NCI-H128 (cell line): ENCODE data around the gene S100A16.
"Not testable (repeated sequence)": the region's sequence is repeated elsewhere in the genome, so short reads cannot be mapped to it uniquely, and the experiment has no call there.

Source experiments
- DNase-seq: peaks from one replicate; lab custom pipeline; 2025; ENCODE audit not compliant: unreplicated experiment; lab: John Stamatoyannopoulos, UW

S100A16 gene

DNA sequence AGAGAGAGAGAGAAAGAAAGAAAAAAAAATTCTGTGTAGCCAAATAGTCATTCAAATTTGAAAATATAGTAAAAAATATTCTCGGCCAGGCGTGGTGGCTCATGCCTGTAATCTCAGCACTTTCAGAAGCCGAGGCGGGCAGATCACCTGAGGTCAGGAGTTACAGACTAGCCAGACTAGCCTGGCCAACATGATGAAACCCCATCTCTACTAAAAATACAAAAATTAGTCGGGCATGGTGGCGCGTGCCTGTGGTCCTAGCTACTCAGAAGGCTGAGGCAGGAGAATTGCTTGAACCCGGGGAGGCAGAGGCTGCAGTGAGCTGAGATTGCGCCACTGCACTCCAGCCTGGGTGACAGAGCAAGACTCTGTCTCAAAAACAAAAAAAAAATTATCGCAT, 24.9 kb downstream of the S100A16 start:
- DNase-seq: not testable (repeated sequence)

- DNase-seq: no peak
These were observed 25.6 kb downstream of the S100A16 start for GRCh38 chr1:153587314-153587713.

GRCh38 chr1:153586347-153586746, 26.6 kb downstream of the S100A16 start:
- DNase-seq: no peak

DNA sequence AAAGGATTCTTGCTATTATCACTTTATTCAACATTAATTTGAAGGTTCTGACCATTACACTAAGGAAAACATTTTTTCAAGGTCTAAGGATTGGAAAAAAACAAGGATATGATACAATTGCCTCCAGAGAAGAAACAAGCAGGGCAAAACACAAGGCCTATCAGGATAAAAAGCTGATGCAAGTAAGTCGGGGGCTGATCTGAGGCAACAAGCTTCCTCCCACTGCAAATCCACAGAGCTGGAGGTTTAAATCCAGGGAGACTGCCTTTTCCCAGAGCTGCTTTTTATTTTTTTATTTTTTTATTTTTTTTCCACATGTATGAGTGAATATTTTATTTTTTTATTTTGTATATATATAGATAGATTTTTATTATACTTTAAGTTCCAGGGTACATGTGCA, 27.9 kb downstream of the S100A16 start:
- no peak for DNase-seq

GRCh38 chr1:153583976-153584375, 29.0 kb downstream of the S100A16 start:
- no peak for DNase-seq

DNA sequence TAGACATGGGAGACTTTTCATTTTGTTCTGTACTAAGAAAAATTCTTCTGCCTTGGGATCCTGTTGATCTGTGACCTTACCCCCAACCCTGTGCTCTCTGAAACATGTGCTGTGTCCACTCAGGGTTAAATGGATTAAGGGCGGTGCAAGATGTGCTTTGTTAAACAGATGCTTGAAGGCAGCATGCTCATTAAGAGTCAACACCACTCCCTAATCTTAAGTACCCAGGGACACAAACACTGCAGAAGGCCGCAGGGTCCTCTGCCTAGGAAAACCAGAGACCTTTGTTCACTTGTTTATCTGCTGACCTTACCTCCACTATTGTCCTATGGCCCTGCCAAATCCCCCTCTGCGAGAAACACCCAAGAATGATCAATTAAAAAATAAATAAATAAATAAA, 29.4 kb downstream of the S100A16 start:
- not testable (repeated sequence) for DNase-seq

DNA sequence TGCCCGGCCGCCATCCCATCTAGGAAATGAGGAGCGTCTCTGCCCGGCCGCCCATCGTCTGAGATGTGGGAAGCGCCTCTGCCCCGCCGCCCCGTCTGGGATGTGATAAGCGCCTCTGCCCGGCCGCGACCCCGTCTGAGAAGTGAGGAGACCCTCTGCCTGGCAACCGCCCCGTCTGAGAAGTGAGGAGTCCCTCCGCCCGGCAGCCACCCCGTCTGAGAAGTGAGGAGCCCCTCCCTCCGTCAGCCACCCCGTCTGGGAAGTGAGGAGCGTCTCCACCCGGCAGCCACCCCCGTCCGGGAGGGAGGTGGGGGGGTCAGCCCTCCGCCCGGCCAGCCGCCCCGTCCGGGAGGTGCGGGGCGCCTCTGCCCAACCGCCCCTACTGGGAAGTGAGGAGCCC, 30.1 kb downstream of the S100A16 start:
- DNase-seq: not testable (repeated sequence)

DNA sequence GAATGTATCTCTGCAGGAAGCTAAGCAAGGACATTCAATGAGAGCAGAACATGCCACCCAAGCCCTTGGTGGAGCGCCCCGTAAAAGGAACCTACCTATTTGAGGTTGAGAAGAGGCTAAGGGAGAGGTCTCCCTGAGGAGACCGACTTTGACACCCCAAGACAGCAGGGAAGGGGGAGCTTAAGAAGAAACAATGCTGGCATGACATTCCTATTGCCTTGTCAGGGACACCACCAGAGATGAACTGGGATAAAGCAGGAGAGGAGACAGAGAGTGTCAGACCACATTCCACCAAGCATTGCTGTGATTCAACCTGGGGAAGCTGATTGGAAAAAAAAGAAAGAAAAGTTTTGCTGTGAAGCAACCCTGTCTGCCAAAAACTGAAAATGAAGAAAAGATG, 34.0 kb downstream of the S100A16 start:
- no peak for DNase-seq

GRCh38 chr1:153578490-153578889, 34.4 kb downstream of the S100A16 start:
- DNase-seq: no peak

DNA sequence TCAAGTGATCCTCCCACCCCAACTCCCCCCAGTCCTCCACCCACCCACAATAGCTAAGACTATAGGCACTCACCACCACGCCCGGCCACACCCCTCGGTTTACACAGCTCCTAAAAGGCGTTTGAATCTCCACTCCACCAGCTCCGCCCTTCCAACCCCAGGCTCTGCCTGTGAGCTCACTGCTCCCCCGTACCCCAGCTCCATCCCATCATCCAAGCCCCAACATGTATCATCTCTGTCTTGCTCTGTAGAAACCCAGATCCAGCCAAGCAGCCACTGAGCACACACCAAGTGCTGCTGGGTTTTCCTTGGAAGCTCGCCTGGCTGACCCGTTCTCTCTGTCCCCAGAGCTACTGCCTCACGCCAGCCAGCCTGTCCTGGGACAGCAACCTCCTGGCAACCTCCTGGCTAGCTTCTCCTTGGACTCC, 35.3 kb downstream of the S100A16 start:
- no peak for DNase-seq

- no peak for DNase-seq
These were observed 35.8 kb downstream of the S100A16 start for GRCh38 chr1:153577138-153577537.

DNA sequence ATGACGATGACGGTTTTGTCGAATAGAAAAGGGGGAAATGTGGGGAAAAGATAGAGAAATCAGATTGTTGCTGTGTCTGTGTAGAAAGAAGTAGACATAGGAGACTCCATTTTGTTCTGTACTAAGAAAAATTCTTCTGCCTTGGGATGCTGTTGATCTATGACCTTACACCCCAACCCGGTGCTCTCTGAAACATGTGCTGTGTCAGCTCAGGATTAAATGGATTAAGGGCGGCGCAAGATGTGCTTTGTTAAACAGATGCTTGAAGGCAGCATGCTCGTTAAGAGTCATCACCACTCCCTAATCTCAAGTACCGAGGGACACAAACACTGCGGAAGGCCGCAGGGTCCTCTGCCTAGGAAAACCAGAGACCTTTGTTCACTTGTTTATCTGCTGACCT, 37.4 kb downstream of the S100A16 start:
- not testable (repeated sequence) for DNase-seq

GRCh38 chr1:153575081-153575491, 37.9 kb downstream of the S100A16 start:
- not testable (repeated sequence) for DNase-seq

DNA sequence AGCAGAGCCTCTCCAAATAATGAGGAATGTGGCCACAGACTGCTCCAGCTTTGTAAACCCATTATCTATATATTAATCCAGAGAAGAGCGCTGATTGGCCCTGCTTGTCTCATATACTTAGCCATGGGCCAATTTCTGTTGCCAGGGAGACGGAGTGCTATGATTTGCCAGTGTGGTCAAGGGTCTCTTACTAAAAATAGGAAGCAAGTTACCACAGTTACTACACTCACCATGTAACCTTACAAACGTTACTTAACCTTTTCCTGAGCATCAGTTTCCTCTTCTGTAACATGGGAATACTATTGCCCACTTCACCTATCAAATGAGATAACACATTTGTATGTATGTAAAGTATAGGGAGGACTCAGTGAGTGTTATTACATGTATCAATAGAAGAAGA, 39.6 kb downstream of the S100A16 start:
- DNase-seq: no peak

DNA sequence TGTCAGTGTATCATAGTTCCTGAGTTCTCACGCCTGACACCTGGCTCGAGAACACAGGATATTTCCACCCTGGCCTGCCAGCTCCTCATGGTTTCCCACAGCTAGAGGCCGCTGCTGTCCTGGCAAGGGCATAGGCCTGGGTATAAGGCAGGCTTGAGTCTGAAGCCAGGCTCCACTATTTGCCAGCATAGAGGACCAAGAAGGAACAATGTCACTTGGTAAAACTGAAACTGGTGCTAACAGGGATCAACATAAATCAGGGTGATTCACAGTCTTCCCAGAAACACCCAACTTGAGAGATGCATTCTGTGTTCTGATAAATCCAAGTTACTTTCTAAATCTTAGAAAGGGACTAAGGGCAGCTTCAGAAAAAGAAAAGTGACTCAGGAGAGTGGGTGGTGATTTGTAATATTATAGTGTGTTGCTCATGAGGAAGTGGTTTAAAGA, 40.3 kb downstream of the S100A16 start:
- peak; percentile 46 for DNase-seq

DNA sequence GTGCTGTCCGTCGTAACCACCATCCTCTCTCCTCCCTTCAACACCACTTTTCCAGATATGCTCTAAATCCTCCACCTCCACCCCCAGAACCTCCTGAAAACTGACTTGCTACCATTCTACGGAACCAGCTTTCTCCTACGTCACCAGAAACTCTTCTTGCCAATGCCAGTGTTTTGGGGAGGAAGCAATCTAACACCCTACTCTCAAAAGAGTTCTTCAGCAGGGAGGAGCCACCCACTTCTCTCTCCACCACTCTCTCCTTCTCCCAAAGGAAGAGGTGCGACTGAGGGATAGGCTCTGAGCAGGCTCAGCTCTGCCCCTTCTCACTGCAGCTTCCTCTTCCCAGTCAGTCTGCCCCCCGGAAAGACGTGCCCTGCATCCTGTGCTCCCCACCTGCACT, 41.2 kb downstream of the S100A16 start:
- DNase-seq: no peak

GRCh38 chr1:153570874-153571273, 42.1 kb downstream of the S100A16 start:
- no peak for DNase-seq

GRCh38 chr1:153569465-153569864, 43.5 kb downstream of the S100A16 start:
- no peak for DNase-seq

- peak; percentile 85 for DNase-seq
These were observed 44.4 kb downstream of the S100A16 start for GRCh38 chr1:153568367-153569099.

DNA sequence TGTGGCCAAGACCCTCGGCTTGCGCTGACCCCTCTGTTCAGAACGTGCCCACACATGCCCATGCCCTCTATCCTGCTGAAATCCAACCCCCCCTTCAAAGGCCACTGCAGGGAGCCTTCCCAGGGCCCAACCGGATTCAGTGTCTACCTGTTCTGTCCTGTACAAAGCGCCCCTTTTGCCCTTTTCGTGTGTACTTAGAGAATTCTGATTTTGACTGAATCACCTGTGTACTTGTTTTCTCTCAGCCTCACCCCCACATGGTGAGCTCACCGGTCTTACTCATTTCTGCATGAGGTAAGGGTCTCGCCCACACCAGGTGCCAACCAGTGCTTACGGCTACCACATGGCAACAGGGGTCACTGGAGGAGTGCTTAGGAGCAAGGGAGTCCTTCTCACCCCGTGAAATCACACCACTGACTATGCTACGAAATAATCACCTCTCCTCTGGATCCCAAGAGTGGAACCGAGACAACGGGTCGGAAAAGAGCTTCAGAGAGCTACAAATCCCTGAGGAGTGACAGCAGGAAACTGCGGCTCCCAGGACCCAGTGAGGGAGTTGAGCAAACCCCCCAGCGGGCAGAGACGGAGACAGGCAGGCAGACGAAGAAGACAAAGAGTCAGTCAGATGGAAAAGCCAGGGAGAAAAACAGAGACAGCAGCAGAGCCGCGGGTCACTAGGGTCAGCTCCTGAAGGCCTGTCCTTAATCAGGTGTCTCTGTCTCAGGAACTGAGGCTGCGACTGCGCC, 45.1 kb downstream of the S100A16 start:
- no peak for DNase-seq

GRCh38 chr1:153566414-153567371, 46.2 kb downstream of the S100A16 start:
- no peak for DNase-seq
